GM18907 (cell line): Measurements from ENCODE around the gene SRGN.
"Not testable (repeated sequence)": the region's sequence is repeated elsewhere in the genome, so short reads cannot be mapped to it uniquely, and the experiment has no call there.

Source experiments
- ATAC-seq: cut with Tn5 transposase; IDR thresholded peaks from one replicate; pipeline ENCODE4 v1.9.1; 2021; ENCODE audit warnings: mild to moderate bottlenecking, moderate library complexity; ENCODE audit not compliant: unreplicated experiment

Gene SRGN

DNA sequence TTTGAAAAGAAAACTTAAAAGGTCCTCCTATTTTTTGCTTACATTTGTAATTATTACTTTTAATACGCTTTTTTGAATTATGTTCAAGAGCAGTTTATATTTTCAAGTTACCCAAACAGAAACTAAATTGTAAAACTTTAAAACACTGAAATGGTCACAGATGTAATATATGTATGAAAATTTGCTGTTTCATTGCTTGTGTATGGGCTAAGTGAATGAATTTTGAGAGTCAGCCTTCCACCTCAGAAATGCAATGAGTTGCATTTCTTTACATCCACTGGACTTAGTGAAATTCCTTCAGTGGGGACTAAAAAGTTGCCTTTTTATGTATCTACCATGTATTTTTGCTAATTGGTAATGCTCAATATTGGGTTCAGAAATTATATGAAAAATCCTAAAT, 37.7 kb downstream of the SRGN start:
- no peak for ATAC-seq

GRCh38 chr10:69130251-69130650, 42.3 kb downstream of the SRGN start:
- no peak for ATAC-seq

DNA sequence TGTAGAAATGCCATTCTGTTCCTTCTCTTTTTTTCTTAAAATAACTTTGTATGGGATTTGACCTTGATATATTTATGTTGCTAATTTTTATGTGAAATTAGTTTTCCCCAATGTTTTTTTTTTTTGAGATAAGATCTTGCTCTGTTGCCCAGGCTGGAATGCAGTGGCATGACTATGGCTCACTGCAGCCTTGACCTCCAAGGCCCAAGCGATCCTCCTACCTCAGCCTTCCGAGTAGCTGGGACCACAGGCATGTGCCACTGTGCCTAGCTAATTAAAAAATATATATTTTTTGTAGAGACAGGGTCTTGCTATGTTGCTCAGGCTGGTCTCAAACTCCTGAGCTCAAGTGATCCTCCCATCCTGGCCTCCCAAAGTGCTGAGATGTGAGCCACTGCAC, 52.1 kb downstream of the SRGN start:
- no peak for ATAC-seq

DNA sequence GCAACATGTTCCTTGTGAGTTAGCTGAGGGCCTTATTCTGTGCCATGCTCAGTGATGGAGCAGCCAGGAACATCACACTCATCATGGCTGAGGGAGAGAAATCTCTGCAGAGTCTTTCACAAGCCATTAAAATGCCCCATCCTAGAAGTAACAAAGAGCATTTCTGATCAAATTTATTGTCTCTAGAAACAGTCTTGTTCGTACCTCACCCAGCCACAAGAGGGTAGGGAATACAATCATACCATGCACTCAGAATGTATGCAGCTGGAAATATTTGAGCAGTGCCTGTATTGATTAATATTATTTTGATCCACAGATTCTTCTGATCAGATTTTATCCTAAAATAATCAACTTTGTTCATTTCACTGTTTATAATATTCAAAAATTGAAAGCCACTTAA, 53.4 kb downstream of the SRGN start:
- ATAC-seq: no peak

GRCh38 chr10:69142074-69142473, 54.2 kb downstream of the SRGN start:
- ATAC-seq: not testable (repeated sequence)

- no peak for ATAC-seq
Measured at GRCh38 chr10:69142983-69143382, 55.1 kb downstream of the SRGN start.

- no peak for ATAC-seq
Measured at GRCh38 chr10:69145329-69145728, 57.4 kb downstream of the SRGN start.

GRCh38 chr10:69145864-69146263, 58.0 kb downstream of the SRGN start:
- ATAC-seq: no peak

GRCh38 chr10:69146759-69147158, 58.9 kb downstream of the SRGN start:
- no peak for ATAC-seq

DNA sequence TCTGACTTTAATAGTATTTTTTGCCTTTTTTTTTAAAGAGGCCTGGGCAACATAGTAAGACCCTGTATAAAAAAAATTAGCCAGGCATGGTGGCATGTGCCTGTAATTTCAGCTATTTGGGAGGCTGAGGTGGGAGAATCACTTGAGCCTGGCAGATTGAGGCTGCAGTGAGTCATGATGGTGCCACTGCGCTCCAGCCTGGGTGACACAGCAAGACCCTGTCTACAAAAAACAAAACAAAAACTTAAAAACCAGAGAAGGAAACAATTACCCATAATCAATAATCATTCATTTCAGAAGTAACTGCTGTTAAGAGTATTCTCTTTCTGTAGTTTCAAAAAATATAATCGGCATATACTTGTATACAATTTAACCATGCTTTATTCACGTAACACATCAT, 64.1 kb downstream of the SRGN start:
- ATAC-seq: no peak

- ATAC-seq: no peak
Measured at GRCh38 chr10:69153227-69153626, 65.3 kb downstream of the SRGN start.
